HT-29 (cell line): Measurements from ENCODE around the gene CRACR2A. TPM values are rescaled to one million over a fixed set of nuclear protein-coding genes. Genes with fewer than 3 reads are reported as not detected.
A peak's percentile ranks its signal among the peaks of the same experiment; 100 is the strongest.

ENCODE experiments used
- DNase-seq: peaks from one replicate; pipeline ENCODE4 v3.0.0-alpha.2; 2015; ENCODE audit warnings: low spot score
- total RNA-seq: library from RNA; depleted of rRNA; stranded (reverse); fragments of >200 nt; shearing (Covaris generic); gene quantifications from 2 replicates; pipeline ENCODE4 v1.2.3, GENCODE V29; 2014; rRNA removed

CRACR2A gene
- total RNA-seq, result 31.3 and 31.4 TPM in 2 replicates

- DNase-seq, result peak; percentile 78
Measured at GRCh38 chr12:3752741-3753486, at the start of gene CRACR2A. CRACR2A (minus strand) TSS chr12:3753109; CDS start chr12:3696999, 56,110 bp downstream.

- DNase-seq, result peak; percentile 23
Measured at GRCh38 chr12:3797531-3798048, 44.7 kb upstream of the CRACR2A start.

GRCh38 chr12:3795492-3796133, 42.7 kb upstream of the CRACR2A start:
- no peak for DNase-seq

- no peak for DNase-seq
Measured at GRCh38 chr12:3795066-3795465, 42.2 kb upstream of the CRACR2A start.

- no peak for DNase-seq
Measured at GRCh38 chr12:3792623-3793288, 39.8 kb upstream of the CRACR2A start.

- no peak for DNase-seq
Measured at GRCh38 chr12:3791256-3791874, 38.5 kb upstream of the CRACR2A start.

- DNase-seq, result no peak
Measured at GRCh38 chr12:3790642-3791041, 37.7 kb upstream of the CRACR2A start.

GRCh38 chr12:3789838-3790237, 36.9 kb upstream of the CRACR2A start:
- DNase-seq, result no peak

- peak; percentile 70 for DNase-seq
Measured at GRCh38 chr12:3777206-3777809, 24.4 kb upstream of the CRACR2A start.

- DNase-seq, result no peak
Measured at GRCh38 chr12:3775385-3776035, 22.6 kb upstream of the CRACR2A start.

- no peak for DNase-seq
Measured at GRCh38 chr12:3772380-3772779, 19.5 kb upstream of the CRACR2A start.

GRCh38 chr12:3771853-3772252, 18.9 kb upstream of the CRACR2A start:
- no peak for DNase-seq

- DNase-seq, result no peak
Measured at GRCh38 chr12:3770891-3771290, 18.0 kb upstream of the CRACR2A start.

GRCh38 chr12:3768911-3769447, 16.1 kb upstream of the CRACR2A start:
- DNase-seq, result no peak

- no peak for DNase-seq
Measured at GRCh38 chr12:3761116-3761735, 8.3 kb upstream of the CRACR2A start.

GRCh38 chr12:3759878-3760277, 7.0 kb upstream of the CRACR2A start:
- no peak for DNase-seq

- peak; percentile 8 for DNase-seq
Measured at GRCh38 chr12:3757261-3757660, 4.4 kb upstream of the CRACR2A start.

- no peak for DNase-seq
Measured at GRCh38 chr12:3755898-3756297, 3.0 kb upstream of the CRACR2A start.

GRCh38 chr12:3753544-3754284, 805 bp upstream of the CRACR2A start:
- DNase-seq, result no peak
